DOHH2 (cell line): ENCODE data around the gene NT5C3A.

ENCODE experiments used
- CTCF ChIP-seq: fragments of 200-600 bp; sonication (generic); IDR thresholded peaks from one replicate; pipeline ENCODE4 v1.5.1; 2014; ENCODE audit warnings: antibody characterized with exemption, mild to moderate bottlenecking, low read depth, low read length; ENCODE audit not compliant: poor library complexity, severe bottlenecking
- EZH2phosphoT487 ChIP-seq: fragments of 200-600 bp; sonication (generic); IDR thresholded peaks from 2 replicates; pipeline ENCODE4 v1.6.1; 2017; ENCODE audit warnings: borderline replicate concordance, mild to moderate bottlenecking, antibody characterized with exemption, low read length, moderate library complexity, mixed read lengths

DNA sequence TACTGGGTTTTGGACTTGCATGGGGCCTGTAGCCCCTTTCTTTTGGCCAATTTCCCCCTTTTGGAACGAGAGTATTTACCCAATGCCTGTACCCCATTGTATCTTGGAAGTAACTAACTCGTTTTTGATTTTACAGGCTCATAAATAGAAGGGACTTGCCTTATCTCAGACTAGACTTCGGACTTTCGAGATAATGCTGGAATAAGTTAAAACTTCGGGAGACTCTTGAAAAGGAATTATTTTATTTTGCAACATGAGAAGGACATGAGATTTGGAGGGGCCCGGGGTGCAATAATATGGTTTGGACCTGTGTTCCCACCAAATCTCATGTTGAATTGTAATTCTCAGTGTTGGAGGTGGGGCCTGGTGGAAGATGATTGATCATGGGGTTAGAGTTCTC is 8.3 kb upstream of the NT5C3A start:
- TF ChIP-seq EZH2phosphoT487 = no peak
- TF ChIP-seq CTCF = no peak
